IMR-90 (cell line): Measurements from ENCODE around the gene SLC16A14. TPM values are rescaled to one million over a fixed set of nuclear protein-coding genes. Genes with fewer than 3 reads are reported as not detected.

Experiments used
- ATAC-seq: fragments of 200-7000 bp; cut with Tn5 transposase; 2 replicates; pipeline ENCODE4 v1.9.1; 2020; ENCODE audit warnings: low read depth, mild to moderate bottlenecking, moderate library complexity
- BruUV-seq: library from RNA; stranded (reverse); fragments of 400-500 nt; replicated peaks from 2 replicates; lab custom pipeline; 2021; lab: Mats Ljungman, UMichigan
- CTCF ChIA-PET: fragments of 300-600 bp; formaldehyde crosslinking; extraction: SDS; loops from one replicate; lab custom pipeline; 2021; ENCODE audit warnings: antibody characterized with exemption; lab: Yijun Ruan, JAX
- POLR2A ChIA-PET: fragments of 300-600 bp; sonication (Branson Sonifier 250); formaldehyde crosslinking; loops from one replicate; lab custom pipeline; 2022; ENCODE audit warnings: antibody characterized with exemption; ENCODE audit not compliant: unreplicated experiment; lab: Charles Lee
- DNase-seq: peaks from one replicate; pipeline ENCODE4 v3.0.0; 2013
- H2AFZ ChIP-seq: replicated peaks from 2 replicates; pipeline ENCODE3; 2013; ENCODE audit warnings: low read length, mild to moderate bottlenecking; ENCODE audit not compliant: poor library complexity
- H2AK5ac ChIP-seq: 2 replicates; pipeline ENCODE4 v1.6.1; 2013; ENCODE audit warnings: low read depth, low read length, inconsistent platforms
- H2AK9ac ChIP-seq: replicated peaks from 2 replicates; pipeline ENCODE3; 2013; ENCODE audit warnings: mild to moderate bottlenecking, low read depth, low read length, moderate library complexity; ENCODE audit not compliant: poor library complexity
- H2BK120ac ChIP-seq: 2 replicates; pipeline ENCODE4 v1.6.1; 2013; ENCODE audit warnings: low read depth, low read length, inconsistent platforms
- H2BK15ac ChIP-seq: 3 replicates; pipeline ENCODE4 v1.6.1; 2013; ENCODE audit warnings: low read depth, low read length, inconsistent platforms
- H2BK20ac ChIP-seq: 2 replicates; pipeline ENCODE4 v1.6.1; 2013; ENCODE audit warnings: low read depth, mild to moderate bottlenecking, inconsistent platforms, low read length, moderate library complexity
- H2BK5ac ChIP-seq: 2 replicates; pipeline ENCODE4 v1.6.1; 2013; ENCODE audit warnings: mild to moderate bottlenecking, low read depth, low read length, inconsistent platforms; ENCODE audit not compliant: poor library complexity, severe bottlenecking
- H3K14ac ChIP-seq: replicated peaks from 2 replicates; pipeline ENCODE4 v1.6.1; 2013; ENCODE audit warnings: low read depth, low read length, inconsistent platforms
- H3K18ac ChIP-seq: 2 replicates; pipeline ENCODE4 v1.6.1; 2013; ENCODE audit warnings: low read depth, low read length, control low read depth
- H3K23ac ChIP-seq: 2 replicates; pipeline ENCODE4 v1.6.1; 2013; ENCODE audit warnings: low read depth, low read length, inconsistent platforms
- H3K27ac ChIP-seq: 2 replicates; pipeline ENCODE4 v1.5.1; 2013; ENCODE audit warnings: mild to moderate bottlenecking, control low read depth, low read length; ENCODE audit not compliant: insufficient read depth
- H3K27me3 ChIP-seq: 2 replicates; pipeline ENCODE4 v1.6.1; 2013; ENCODE audit warnings: low read length; ENCODE audit not compliant: control insufficient read depth, insufficient read depth
- H3K36me3 ChIP-seq: 2 replicates; pipeline ENCODE4 v1.6.1; 2013; ENCODE audit warnings: low read length, mixed read lengths; ENCODE audit not compliant: control insufficient read depth, insufficient read depth
- H3K4ac ChIP-seq: 2 replicates; pipeline ENCODE4 v1.6.1; 2013; ENCODE audit warnings: low read depth, low read length, inconsistent platforms
- H3K4me1 ChIP-seq: 2 replicates; pipeline ENCODE4 v1.6.1; 2013; ENCODE audit warnings: low read length, mixed read lengths; ENCODE audit not compliant: control insufficient read depth, insufficient read depth
- H3K4me2 ChIP-seq: 2 replicates; pipeline ENCODE4 v1.6.1; 2013; ENCODE audit warnings: low read depth, mild to moderate bottlenecking, control low read depth, low read length, moderate library complexity
- H3K4me3 ChIP-seq: 2 replicates; pipeline ENCODE4 v1.5.1; 2013; ENCODE audit warnings: low read depth, mild to moderate bottlenecking, control low read depth, low read length, moderate library complexity; ENCODE audit not compliant: insufficient read depth
- H3K56ac ChIP-seq: 2 replicates; pipeline ENCODE4 v1.6.1; 2013; ENCODE audit warnings: low read length, inconsistent platforms; ENCODE audit not compliant: insufficient read depth; ENCODE audit errors: extremely low read depth
- H3K79me1 ChIP-seq, 2 experiments: 2 replicates each; pipeline ENCODE4 v1.6.1; 2013; ENCODE audit warnings: low read length in 2 of 2, inconsistent platforms in 1 of 2, low read depth in 1 of 2
- H3K9ac ChIP-seq: 2 replicates; pipeline ENCODE4 v1.6.1; 2013; ENCODE audit warnings: low read depth, low read length, control low read depth
- H3K9me1 ChIP-seq: 2 replicates; pipeline ENCODE4 v1.6.1; 2013; ENCODE audit warnings: low read length, inconsistent platforms; ENCODE audit not compliant: insufficient read depth
- H3K9me3 ChIP-seq: 2 replicates; pipeline ENCODE4 v1.6.1; 2013; ENCODE audit warnings: low read length; ENCODE audit not compliant: control insufficient read depth, insufficient read depth
- H4K20me1 ChIP-seq: 2 replicates; pipeline ENCODE4 v1.6.1; 2013; ENCODE audit warnings: low read length, inconsistent platforms; ENCODE audit not compliant: insufficient read depth
- H4K5ac ChIP-seq: 2 replicates; pipeline ENCODE4 v1.6.1; 2013; ENCODE audit warnings: mild to moderate bottlenecking, low read depth, low read length, control low read depth
- H4K8ac ChIP-seq, 2 experiments: 2 replicates each; pipeline ENCODE4 v1.6.1; 2013; ENCODE audit warnings: low read depth in 2 of 2, low read length in 2 of 2, control low read depth in 1 of 2, inconsistent platforms in 1 of 2
- H4K91ac ChIP-seq: 2 replicates; pipeline ENCODE4 v1.6.1; 2013; ENCODE audit warnings: low read depth, low read length, inconsistent platforms; ENCODE audit not compliant: insufficient read depth
- CHD1 ChIP-seq: IDR thresholded peaks from 2 replicates; pipeline ENCODE4 v1.6.1; 2012; ENCODE audit warnings: low read depth, low read length, improper control_type of control experiment
- ELK1 ChIP-seq: fragments of 150-350 bp; IDR thresholded peaks from 2 replicates; pipeline ENCODE4 v1.6.1; 2016; ENCODE audit warnings: low read depth, mild to moderate bottlenecking, low read length, moderate library complexity, borderline replicate concordance
- MAFK ChIP-seq: IDR thresholded peaks from 2 replicates; pipeline ENCODE4 v1.6.1; 2012; ENCODE audit warnings: low read depth, low read length, improper control_type of control experiment
- POLR2A ChIP-seq: IDR thresholded peaks from 2 replicates; pipeline ENCODE4 v1.6.1; 2012; ENCODE audit warnings: mild to moderate bottlenecking, low read depth, low read length
- RFX5 ChIP-seq: IDR thresholded peaks from 2 replicates; pipeline ENCODE4 v1.8.0; 2012; ENCODE audit warnings: low read depth, mild to moderate bottlenecking, low read length, moderate library complexity
- WGBS, 2 experiments: methylation state at CpG; one replicate each; pipeline versions ENCODE4 v1.1.5 to v1.1.7; 2013; ENCODE audit warnings: missing lambda C conversion rate in 2 of 2; ENCODE audit not compliant: insufficient read length in 1 of 2; ENCODE audit errors: extremely low coverage in 2 of 2; 5-methylcytosine and 5-hydroxymethylcytosine counted together
- dilution Hi-C: fragments of 300-500 bp; cut with HindIII; formaldehyde crosslinking; loops from one replicate; pipeline ENCODE4 v1.14.3; 2018; ENCODE audit warnings: low sequenced_read_pairs; ENCODE audit not compliant: unreplicated experiment
- in situ Hi-C: fragments of 300-500 bp; cut with MboI; formaldehyde crosslinking; loops from 3 replicates; pipeline ENCODE4 v1.14.3; 2019; ENCODE audit warnings: low sequenced_read_pairs, inconsistent platforms, mixed read lengths
- intact Hi-C: fragments of 100-400 bp; cut with micrococcal nuclease; formaldehyde crosslinking; loops from 2 replicates; pipeline ENCODE4 v1.10.0; 2022
- polyA plus RNA-seq, 3 experiments: library from polyadenylated mRNA; depleted of rRNA; stranded (reverse); fragments of >200 nt; gene quantifications; 2 replicates each; pipeline ENCODE4 v1.2.3, GENCODE V29; 2012; ENCODE audit warnings: low replicate concordance in 1 of 3
- total RNA-seq: library from RNA; depleted of rRNA; stranded (reverse); fragments of >200 nt; gene quantifications from 2 replicates; pipeline ENCODE4 v1.2.3, GENCODE V29; 2012

SLC16A14 gene
- total and polyA plus RNA-seq, 2 of the 4 experiments (the other 2 are of a cell fraction): 0.79 to 0.90 TPM

- Histone ChIP-seq H2BK120ac (no peak overlapping the region), H4K91ac (no peak overlapping the region), H3K4ac (no peak overlapping the region), H3K4me1 (no peaks in the 10 kb centered on the region), H3K79me1 (no peaks in the 10 kb centered on the region), H2BK5ac (no peak overlapping the region), H2AK9ac (no peak overlapping the region), H4K5ac (no peak overlapping the region), H4K20me1 (no peaks in the 10 kb centered on the region), H4K8ac (no peak overlapping the region), H3K36me3 (no peaks in the 10 kb centered on the region), H2AK5ac (no peak overlapping the region), H2BK15ac (no peak overlapping the region), H3K56ac (no peak overlapping the region), H3K4me3 (no peak overlapping the region), H3K9me1 (no peaks in the 10 kb centered on the region), H2BK20ac (no peak overlapping the region), H3K9ac (no peak overlapping the region), H3K4me2 (no peak overlapping the region), H3K14ac (no peak overlapping the region), H3K23ac (no peak overlapping the region), H3K18ac (no peak overlapping the region), H3K9me3 (no peaks in the 10 kb centered on the region), H3K27ac (no peak overlapping the region), H2AFZ (no peak overlapping the region), H3K27me3 (no peaks in the 10 kb centered on the region)
- no TSS peak for BruUV-seq
- ATAC-seq (no peak), DNase-seq (no peak)
- WGBS, 2 experiments: no CpG with 5 or more reads among the region's 3 CpGs
- POLR2A ChIA-PET: no interaction called here
- intact Hi-C loops (no loop called here), in situ Hi-C loops (loop anchor here (25.0 kb wide), 1 partner anchor 793 kb away; no protein-coding TSS in a partner anchor), dilution Hi-C loops (no loop called here)
- TF ChIP-seq ELK1 (no peak), POLR2A (no peak), CHD1 (no peak), RFX5 (no peak), MAFK (no peak)
- CTCF ChIA-PET: no interaction called here
Observed at GRCh38 chr2:230019742-230020141, 49.0 kb downstream of the SLC16A14 start.
